Cerebellar cortex (tissue), 1 donor: ENCODE data around the gene IGFN1.

ENCODE experiments used
- DNase-seq: peaks from one replicate; pipeline ENCODE4 v3.0.0-alpha.2; 2015; ENCODE audit warnings: low spot score

The IGFN1 gene

DNA sequence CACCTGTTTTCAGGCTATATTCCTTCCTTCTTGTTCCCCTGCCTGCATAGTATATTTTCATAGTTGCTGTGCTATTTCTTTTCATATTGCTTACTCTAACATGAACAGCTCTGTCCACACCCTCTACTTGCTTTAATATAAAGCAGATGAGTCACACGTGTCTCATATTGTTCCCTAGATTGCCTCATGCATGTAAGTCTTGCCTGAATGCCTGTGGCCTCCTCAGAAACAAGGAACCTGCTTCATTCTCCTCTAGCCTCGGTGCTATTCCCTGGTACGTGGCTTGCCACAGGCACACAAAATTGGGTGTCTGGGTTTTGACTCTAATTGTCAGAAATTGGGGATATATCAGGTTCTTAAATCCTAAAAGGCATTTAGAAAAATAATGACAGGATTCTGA is 76.2 kb downstream of the IGFN1 start:
- DNase-seq = no peak

DNA sequence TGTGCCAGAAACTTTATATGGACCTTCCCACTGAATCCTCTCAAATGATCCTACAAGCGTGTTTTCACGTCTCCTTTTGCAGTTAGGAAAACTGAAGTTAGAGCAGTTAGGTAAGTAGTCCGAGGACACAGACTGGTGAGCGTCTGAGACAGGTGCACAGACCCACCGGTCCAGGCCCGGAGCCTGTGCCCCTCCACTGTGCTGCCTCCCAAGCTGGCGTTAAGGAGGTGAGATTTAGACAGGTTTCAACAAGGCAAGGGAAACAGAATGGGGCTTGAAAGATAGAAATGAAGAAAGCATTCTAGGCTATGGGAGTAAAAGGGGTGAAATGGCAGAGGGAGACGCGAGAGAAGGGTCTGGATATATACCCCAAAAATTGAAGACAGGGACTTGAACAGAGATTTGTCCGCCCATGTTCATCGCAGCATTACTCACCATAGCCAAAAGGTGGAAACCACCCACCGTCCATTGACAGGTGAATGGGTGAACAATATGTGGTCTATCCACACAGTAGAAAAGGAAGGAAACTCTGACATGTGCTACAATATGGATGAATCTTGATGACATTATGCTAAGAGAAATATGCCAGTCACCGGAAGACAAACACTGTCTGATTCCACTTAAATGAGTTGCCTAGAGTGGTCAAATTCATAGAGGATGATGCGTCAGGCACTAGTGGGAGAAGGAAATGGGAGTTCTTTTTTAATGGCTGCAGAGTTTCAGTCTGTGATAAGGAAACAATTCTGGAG is 77.0 kb downstream of the IGFN1 start:
- DNase-seq = no peak

GRCh38 chr1:201268604-201269151 is 78.1 kb downstream of the IGFN1 start:
- DNase-seq = no peak

GRCh38 chr1:201269281-201269680 is 78.7 kb downstream of the IGFN1 start:
- DNase-seq = no peak

DNA sequence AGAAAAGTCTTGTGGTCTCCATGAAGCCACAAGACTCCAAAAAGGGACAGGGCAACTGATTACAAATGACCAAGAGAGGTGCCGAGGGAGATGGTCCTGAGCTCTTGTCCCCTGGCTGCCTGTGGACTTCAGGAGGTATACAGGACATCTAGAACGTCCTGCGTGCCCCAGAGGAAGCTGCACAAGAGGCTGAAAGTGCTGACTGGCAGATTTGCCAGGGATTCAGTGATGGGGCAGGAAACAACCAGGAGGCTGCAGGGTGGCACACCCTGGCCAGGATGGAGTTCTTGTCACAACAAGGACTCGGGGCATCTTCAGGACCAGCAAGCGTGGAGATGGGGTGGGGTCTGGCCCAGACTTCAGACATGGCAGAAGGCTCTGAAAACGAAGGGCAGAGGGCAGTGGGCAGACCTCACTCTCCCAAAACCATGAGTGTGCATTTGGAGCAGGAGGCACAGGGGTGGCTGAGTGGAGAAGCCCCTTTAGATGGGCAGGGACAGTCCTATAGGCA is 79.3 kb downstream of the IGFN1 start:
- DNase-seq = no peak

GRCh38 chr1:201270616-201271390 is 80.2 kb downstream of the IGFN1 start:
- DNase-seq = no peak

DNA sequence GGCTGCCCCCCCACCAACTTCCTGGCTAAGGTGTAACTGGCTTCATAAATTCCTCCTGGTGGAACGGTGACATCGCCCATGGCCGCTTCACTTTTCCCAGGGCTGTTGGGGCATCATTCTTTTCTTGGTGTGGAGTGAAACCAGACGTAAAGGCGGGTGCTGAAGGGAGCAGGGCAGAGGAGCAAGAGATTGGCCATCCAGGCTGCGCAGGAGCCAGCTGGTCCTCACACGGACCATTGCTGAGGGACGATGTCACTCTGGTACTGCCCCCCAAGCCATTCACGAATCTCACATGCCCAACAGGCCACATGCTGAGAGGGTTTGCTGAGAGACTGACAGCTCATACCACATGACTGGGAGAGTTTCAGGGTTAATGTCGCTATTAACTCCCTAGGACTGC is 82.2 kb downstream of the IGFN1 start:
- no peak for DNase-seq

DNA sequence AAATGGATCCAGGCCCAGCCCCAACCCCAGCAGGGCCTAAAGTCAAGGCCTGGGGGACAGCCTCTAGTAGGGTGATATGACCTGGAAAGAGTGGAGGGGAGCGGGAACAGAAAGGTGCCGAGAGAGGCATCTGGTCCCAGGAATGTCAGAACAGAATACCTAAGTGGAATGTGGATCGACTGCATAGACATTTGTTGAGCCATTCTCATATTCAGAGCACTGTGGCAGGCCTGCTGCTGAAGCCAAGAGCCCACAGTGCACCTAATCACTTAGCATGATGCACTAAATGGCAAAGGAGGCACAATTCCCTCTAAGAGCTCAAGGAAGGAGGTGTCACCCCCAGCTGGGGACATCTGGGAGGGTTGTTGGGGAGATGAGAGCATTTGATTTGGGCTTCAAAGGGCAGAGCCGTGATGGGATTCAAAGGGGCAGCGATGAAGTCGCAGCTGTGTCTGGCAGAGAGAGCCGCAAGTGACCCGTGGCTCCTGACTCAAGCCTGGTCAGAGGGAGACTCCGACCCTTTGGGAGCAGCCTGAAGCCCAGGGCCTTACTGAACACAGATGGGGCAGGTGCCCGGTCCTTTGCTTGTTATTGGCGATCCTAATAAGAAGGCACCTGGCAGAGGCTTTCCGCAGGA is 84.1 kb downstream of the IGFN1 start:
- DNase-seq = peak; percentile 39

DNA sequence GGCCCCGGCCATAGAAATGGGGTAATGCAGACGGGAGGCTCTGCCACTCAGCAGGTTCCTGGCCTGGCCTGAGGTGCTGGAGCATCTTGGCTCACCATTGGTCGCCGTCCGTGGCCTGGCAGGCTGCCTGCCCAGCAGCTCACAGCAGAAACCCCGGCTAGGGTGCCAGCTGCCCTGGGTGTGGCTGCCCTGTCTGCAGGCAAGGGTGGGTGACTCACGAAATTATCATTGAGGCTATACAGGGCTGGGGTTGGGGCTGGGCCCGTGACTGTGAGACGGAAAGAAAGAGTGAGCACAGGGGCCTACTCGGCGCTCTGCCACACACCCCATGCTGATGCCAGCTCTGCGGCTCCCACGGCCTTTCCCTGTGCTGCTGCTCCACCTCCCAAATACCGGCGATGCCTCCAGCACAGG is 84.6 kb downstream of the IGFN1 start:
- peak; percentile 43 for DNase-seq

GRCh38 chr1:201276891-201277290 is 86.3 kb downstream of the IGFN1 start:
- DNase-seq = no peak

DNA sequence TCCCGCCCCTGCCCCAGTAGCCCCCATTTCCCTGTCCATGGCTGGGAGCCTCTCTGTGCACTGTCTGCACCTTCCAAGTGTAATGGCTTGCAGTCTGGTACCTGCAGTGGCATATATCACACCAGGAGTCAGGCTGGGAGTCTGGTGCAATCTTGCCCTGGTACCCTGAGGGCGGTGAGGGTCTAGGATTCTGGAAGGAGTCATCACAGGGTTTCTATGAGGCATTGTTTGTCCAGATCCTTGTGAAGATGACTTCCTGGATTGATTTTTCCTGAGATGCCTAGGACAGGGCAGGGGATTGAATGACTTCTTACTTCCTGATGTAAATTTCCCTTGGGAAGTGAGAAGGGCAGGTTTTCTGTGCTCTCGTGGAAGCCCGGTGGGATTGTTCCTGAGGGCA is 86.8 kb downstream of the IGFN1 start:
- no peak for DNase-seq
